Esophagus muscularis mucosa (tissue), 3 donors: ENCODE results near the gene RYR1.

Experiments
- CTCF ChIP-seq, 3 experiments: fragments of 200-600 bp in 2 of 3; fragments of 450-650 bp in 1 of 3; sonication (generic) in 2 of 3; IDR thresholded peaks; one replicate each; pipeline ENCODE4 v1.5.1; 2017 to 2019; ENCODE audit warnings: antibody characterized with exemption in 3 of 3, mild to moderate bottlenecking in 2 of 3, moderate library complexity in 1 of 3
- POLR2A ChIP-seq: fragments of 450-650 bp; IDR thresholded peaks from one replicate; pipeline ENCODE4 v1.6.1; 2017; ENCODE audit warnings: antibody characterized with exemption, moderate library complexity, mild to moderate bottlenecking, low read depth
- POLR2AphosphoS5 ChIP-seq, 2 donors: sonication (generic); formaldehyde crosslinking; IDR thresholded peaks; one replicate each; pipeline ENCODE4 v1.6.1; 2017; ENCODE audit warnings: antibody characterized with exemption in 2 of 2

- TF ChIP-seq CTCF (IDR thresholded peaks at IDR 0.05) = no peak
- no peak for TF ChIP-seq POLR2A
- TF ChIP-seq POLR2AphosphoS5 (IDR thresholded peaks at IDR 0.05) = no peak
Observed at GRCh38 chr19:38539751-38540150, 106.3 kb downstream of the RYR1 start.
